CD4-positive, alpha-beta T cell treated with Interleukin-10 for 1 hour (primary cell): ENCODE results near the gene IYD.
"Not testable (repeated sequence)": the region's sequence is repeated elsewhere in the genome, so short reads cannot be mapped to it uniquely, and the experiment has no call there.

Source experiments
- DNase-seq: peaks from one replicate; pipeline ENCODE4 v3.0.0-alpha.2; 2020

IYD gene

GRCh38 chr6:150435832-150436231 lies 67.0 kb downstream of the IYD start:
- no peak for DNase-seq

GRCh38 chr6:150439373-150439772 lies 70.6 kb downstream of the IYD start:
- DNase-seq: no peak

- DNase-seq: no peak
Observed at GRCh38 chr6:150443621-150444020, 74.8 kb downstream of the IYD start.

- DNase-seq: no peak
Observed at GRCh38 chr6:150444308-150444707, 75.5 kb downstream of the IYD start.

GRCh38 chr6:150445486-150445885 lies 76.7 kb downstream of the IYD start:
- DNase-seq: no peak

- DNase-seq: no peak
Observed at GRCh38 chr6:150448221-150448620, 79.4 kb downstream of the IYD start.

GRCh38 chr6:150449055-150449454 lies 80.2 kb downstream of the IYD start:
- not testable (repeated sequence) for DNase-seq

- DNase-seq: no peak
Observed at GRCh38 chr6:150450918-150451317, 82.1 kb downstream of the IYD start.

- DNase-seq: no peak
Observed at GRCh38 chr6:150451807-150452427, 83.1 kb downstream of the IYD start.

GRCh38 chr6:150452428-150453243 lies 83.8 kb downstream of the IYD start:
- DNase-seq: no peak

GRCh38 chr6:150453357-150453756 lies 84.5 kb downstream of the IYD start:
- no peak for DNase-seq
